Measurements from ENCODE around the gene GRIK3. TPM values are rescaled to one million over a fixed set of nuclear protein-coding genes. Genes with fewer than 3 reads are reported as not detected.

GRIK3 gene
- total and polyA plus RNA-seq, 2 experiments from 2014 or later, result under 0.01 TPM; not detected in 1

DNA sequence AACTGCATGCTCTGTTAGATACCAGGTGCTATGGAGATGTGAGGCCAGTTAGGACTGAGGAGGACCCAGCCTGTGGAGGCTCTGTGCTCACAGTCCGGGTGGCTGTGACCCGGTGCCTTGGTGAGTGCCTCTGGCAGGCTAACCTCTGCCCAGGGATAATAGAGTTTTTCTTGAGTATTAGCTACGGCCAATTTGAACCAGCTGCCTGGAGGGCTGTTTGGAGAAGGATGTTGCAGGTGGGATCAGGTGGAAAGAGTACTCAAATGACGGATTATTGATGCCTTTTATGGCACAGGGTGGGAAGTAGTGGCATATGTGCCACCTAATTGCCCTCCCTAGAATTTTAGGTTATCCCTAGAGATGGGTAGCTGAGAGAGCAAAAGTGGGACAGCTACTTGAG lies 182.7 kb downstream of the GRIK3 start:
- no peaks in the 10 kb centered on the region for H3K36me3 ChIP-seq (replicated peaks; ENCODE audit: insufficient read depth, low read depth)
- WGBS (ENCODE audit: low lambda C conversion rate, missing lambda C conversion rate), result 86% methylated on average over 4 of the region's 4 CpGs

DNA sequence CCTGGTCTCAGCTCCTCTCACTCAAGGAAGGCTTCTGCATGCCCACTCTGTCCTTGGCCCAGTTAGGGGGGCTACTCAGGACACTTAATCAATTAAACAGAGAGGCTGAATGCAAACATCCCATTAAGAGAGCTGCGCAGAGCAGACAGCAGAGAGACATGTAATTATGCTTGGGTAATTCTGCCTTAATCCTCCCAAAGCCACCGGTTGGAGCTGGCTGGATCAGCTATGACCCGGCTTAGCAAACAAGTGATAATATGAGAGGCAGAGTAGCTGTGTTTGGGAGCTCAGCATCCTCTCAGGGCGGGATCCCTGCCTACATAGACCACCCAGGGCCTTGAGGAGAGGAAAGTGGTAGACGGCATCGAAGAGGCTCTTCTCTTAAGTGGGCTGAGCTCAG lies 183.2 kb downstream of the GRIK3 start:
- Histone ChIP-seq H3K4me2 (no peak overlapping the region), H3K9me3 (ENCODE audit: low read depth) (no peaks in the 10 kb centered on the region), H3K9me2 (replicated peaks; ENCODE audit: insufficient read depth) (no peaks in the 10 kb centered on the region), H4K20me1 (ENCODE audit: insufficient read depth, poor library complexity, severe bottlenecking) (no peaks in the 10 kb centered on the region), H3K27me3 (peaks cover 43% of the 10 kb centered on the region), H3K79me2 (no peaks in the 10 kb centered on the region), H3K4me3 (no peak overlapping the region), H3K36me3 (replicated peaks; ENCODE audit: insufficient read depth, low read depth) (no peaks in the 10 kb centered on the region), H2AFZ (no peak overlapping the region), H3K4me1 (ENCODE audit: insufficient read depth) (no peaks in the 10 kb centered on the region), H3K27ac (no peak overlapping the region)
- 36% methylated on average over 6 of the region's 6 CpGs for WGBS (ENCODE audit: low lambda C conversion rate, missing lambda C conversion rate)
- TF ChIP-seq EZH2phosphoT487 (IDR thresholded peaks at IDR 0.05; ENCODE audit: low read depth, severe bottlenecking, unreplicated experiment) (no peak), EZH2 (IDR thresholded peaks at IDR 0.05; ENCODE audit: borderline replicate concordance) (no peak)
- TF ChIP-seq, protein P1, sequence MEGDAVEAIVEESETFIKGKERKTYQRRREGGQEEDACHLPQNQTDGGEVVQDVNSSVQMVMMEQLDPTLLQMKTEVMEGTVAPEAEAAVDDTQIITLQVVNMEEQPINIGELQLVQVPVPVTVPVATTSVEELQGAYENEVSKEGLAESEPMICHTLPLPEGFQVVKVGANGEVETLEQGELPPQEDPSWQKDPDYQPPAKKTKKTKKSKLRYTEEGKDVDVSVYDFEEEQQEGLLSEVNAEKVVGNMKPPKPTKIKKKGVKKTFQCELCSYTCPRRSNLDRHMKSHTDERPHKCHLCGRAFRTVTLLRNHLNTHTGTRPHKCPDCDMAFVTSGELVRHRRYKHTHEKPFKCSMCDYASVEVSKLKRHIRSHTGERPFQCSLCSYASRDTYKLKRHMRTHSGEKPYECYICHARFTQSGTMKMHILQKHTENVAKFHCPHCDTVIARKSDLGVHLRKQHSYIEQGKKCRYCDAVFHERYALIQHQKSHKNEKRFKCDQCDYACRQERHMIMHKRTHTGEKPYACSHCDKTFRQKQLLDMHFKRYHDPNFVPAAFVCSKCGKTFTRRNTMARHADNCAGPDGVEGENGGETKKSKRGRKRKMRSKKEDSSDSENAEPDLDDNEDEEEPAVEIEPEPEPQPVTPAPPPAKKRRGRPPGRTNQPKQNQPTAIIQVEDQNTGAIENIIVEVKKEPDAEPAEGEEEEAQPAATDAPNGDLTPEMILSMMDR (IDR thresholded peaks at IDR 0.05; ENCODE audit: poor library complexity), result no peak
- no peak for DNase-seq (ENCODE audit: low spot score)

More for the DNA sequence above, 182.7 kb downstream of the GRIK3 start:
- no peaks in the 10 kb centered on the region for H3K9me2 ChIP-seq (replicated peaks; ENCODE audit: insufficient read depth)
- H2AFZ ChIP-seq, result no peak overlapping the region
- H3K9me3 ChIP-seq (ENCODE audit: low read depth), result no peaks in the 10 kb centered on the region
- no peaks in the 10 kb centered on the region for H3K4me1 ChIP-seq (ENCODE audit: insufficient read depth)
- no peak overlapping the region for H3K4me3 ChIP-seq
- no peak for DNase-seq (ENCODE audit: low spot score)
- H4K20me1 ChIP-seq (ENCODE audit: insufficient read depth, poor library complexity, severe bottlenecking), result no peaks in the 10 kb centered on the region
- H3K79me2 ChIP-seq, result no peaks in the 10 kb centered on the region
- no peak overlapping the region for H3K27ac ChIP-seq
- H3K4me2 ChIP-seq, result no peak overlapping the region
- peaks cover 41% of the 10 kb centered on the region for H3K27me3 ChIP-seq
- TF ChIP-seq EZH2 (IDR thresholded peaks at IDR 0.05; ENCODE audit: borderline replicate concordance), result no peak
- TF ChIP-seq, protein P1 (IDR thresholded peaks at IDR 0.05; ENCODE audit: poor library complexity), result no peak
- TF ChIP-seq EZH2phosphoT487 (IDR thresholded peaks at IDR 0.05; ENCODE audit: low read depth, severe bottlenecking, unreplicated experiment), result no peak

GRCh38 chr1:36849956-36850355 lies 184.4 kb downstream of the GRIK3 start:
- Histone ChIP-seq H3K27me3 (peaks cover 42% of the 10 kb centered on the region), H3K4me1 (ENCODE audit: insufficient read depth) (no peaks in the 10 kb centered on the region), H3K79me2 (no peaks in the 10 kb centered on the region), H3K9me2 (replicated peaks; ENCODE audit: insufficient read depth) (no peaks in the 10 kb centered on the region), H3K27ac (no peak overlapping the region), H2AFZ (no peak overlapping the region), H3K9me3 (ENCODE audit: low read depth) (no peaks in the 10 kb centered on the region), H3K36me3 (replicated peaks; ENCODE audit: insufficient read depth, low read depth) (no peaks in the 10 kb centered on the region), H3K4me3 (no peak overlapping the region), H4K20me1 (ENCODE audit: insufficient read depth, poor library complexity, severe bottlenecking) (no peaks in the 10 kb centered on the region), H3K4me2 (no peak overlapping the region)
- TF ChIP-seq EZH2phosphoT487 (IDR thresholded peaks at IDR 0.05; ENCODE audit: low read depth, severe bottlenecking, unreplicated experiment) (no peak), EZH2 (IDR thresholded peaks at IDR 0.05; ENCODE audit: borderline replicate concordance) (no peak)
- TF ChIP-seq, protein P1 (IDR thresholded peaks at IDR 0.05; ENCODE audit: poor library complexity), result no peak
- WGBS (ENCODE audit: low lambda C conversion rate, missing lambda C conversion rate), result 95% methylated on average over 12 of the region's 12 CpGs
- no peak for DNase-seq (ENCODE audit: low spot score)

- TF ChIP-seq EZH2phosphoT487 (IDR thresholded peaks at IDR 0.05; ENCODE audit: low read depth, severe bottlenecking, unreplicated experiment) (no peak), EZH2 (IDR thresholded peaks at IDR 0.05; ENCODE audit: borderline replicate concordance) (no peak)
- TF ChIP-seq, protein P1 (IDR thresholded peaks at IDR 0.05; ENCODE audit: poor library complexity), result no peak
- H2AFZ ChIP-seq, result no peak overlapping the region
- no peak overlapping the region for H3K27ac ChIP-seq
- DNase-seq (ENCODE audit: low spot score), result no peak
- H3K4me3 ChIP-seq, result no peak overlapping the region
- H3K9me2 ChIP-seq (replicated peaks; ENCODE audit: insufficient read depth), result no peaks in the 10 kb centered on the region
- no peaks in the 10 kb centered on the region for H3K36me3 ChIP-seq (replicated peaks; ENCODE audit: insufficient read depth, low read depth)
- peaks cover 35% of the 10 kb centered on the region for H3K27me3 ChIP-seq
- H3K9me3 ChIP-seq (ENCODE audit: low read depth), result no peaks in the 10 kb centered on the region
- WGBS (ENCODE audit: low lambda C conversion rate, missing lambda C conversion rate), result 19% methylated on average over 2 of the region's 2 CpGs
- H3K4me1 ChIP-seq (ENCODE audit: insufficient read depth), result no peaks in the 10 kb centered on the region
- no peak overlapping the region for H3K4me2 ChIP-seq
- H3K79me2 ChIP-seq, result no peaks in the 10 kb centered on the region
- no peaks in the 10 kb centered on the region for H4K20me1 ChIP-seq (ENCODE audit: insufficient read depth, poor library complexity, severe bottlenecking)
Observed at GRCh38 chr1:36847761-36848160, 186.6 kb downstream of the GRIK3 start.
